ENCODE data around the gene FAM13B.

FAM13B gene

DNA sequence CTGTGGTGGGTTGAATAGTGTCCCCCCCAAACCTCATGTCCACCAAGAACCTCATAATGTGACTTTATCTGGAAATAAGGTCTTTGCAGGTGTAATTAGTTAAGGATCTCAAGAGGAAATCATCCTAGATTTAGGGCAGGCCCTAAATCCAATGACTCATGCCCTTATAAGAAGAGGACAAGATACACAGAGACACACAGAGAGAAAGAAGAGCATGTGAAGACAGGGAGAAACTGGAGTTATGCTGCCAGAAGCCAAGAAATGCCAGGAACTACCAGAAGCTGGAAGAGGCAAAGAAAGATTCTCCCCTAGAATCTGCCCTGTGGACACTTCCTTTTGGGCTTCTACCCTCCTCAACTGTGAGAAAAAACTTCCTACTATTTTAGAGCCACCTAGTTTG, 8.8 kb downstream of the FAM13B start:
- TF ChIP-seq, protein P1, sequence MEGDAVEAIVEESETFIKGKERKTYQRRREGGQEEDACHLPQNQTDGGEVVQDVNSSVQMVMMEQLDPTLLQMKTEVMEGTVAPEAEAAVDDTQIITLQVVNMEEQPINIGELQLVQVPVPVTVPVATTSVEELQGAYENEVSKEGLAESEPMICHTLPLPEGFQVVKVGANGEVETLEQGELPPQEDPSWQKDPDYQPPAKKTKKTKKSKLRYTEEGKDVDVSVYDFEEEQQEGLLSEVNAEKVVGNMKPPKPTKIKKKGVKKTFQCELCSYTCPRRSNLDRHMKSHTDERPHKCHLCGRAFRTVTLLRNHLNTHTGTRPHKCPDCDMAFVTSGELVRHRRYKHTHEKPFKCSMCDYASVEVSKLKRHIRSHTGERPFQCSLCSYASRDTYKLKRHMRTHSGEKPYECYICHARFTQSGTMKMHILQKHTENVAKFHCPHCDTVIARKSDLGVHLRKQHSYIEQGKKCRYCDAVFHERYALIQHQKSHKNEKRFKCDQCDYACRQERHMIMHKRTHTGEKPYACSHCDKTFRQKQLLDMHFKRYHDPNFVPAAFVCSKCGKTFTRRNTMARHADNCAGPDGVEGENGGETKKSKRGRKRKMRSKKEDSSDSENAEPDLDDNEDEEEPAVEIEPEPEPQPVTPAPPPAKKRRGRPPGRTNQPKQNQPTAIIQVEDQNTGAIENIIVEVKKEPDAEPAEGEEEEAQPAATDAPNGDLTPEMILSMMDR (IDR thresholded peaks at IDR 0.05; ENCODE audit: low read depth, low read length), result no peak
- H3K4me3 ChIP-seq (ENCODE audit: low read depth, low read length), result no peak overlapping the region
- H3K27me3 ChIP-seq (ENCODE audit: insufficient read depth, low read depth, severe bottlenecking), result no peaks in the 10 kb centered on the region
- no peaks in the 10 kb centered on the region for H3K9me3 ChIP-seq (ENCODE audit: severe bottlenecking)
- no peak overlapping the region for H3K27ac ChIP-seq
- peaks cover 22% of the 10 kb centered on the region for H3K36me3 ChIP-seq
- no peak for DNase-seq

DNA sequence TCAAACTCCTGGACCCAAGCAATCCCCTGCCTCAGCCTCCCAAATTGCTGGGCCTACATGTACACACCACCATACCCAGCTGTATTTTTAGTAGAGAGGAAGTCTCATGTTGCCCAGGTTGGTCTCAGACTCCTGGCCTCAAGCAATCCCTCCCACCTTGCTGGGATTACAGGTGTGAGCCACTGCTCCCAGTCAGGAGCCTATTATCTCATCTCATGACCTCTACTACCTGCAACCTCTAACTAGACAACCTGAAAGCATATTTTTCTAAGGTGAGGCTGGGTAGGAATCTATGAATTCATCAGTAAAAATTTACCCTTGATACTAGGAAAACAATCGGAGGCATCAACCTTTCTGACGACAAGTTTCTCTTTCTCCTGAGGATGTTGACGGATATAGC, 10.0 kb downstream of the FAM13B start:
- Histone ChIP-seq H3K4me3 (ENCODE audit: low read depth, low read length) (no peak overlapping the region), H3K27ac (no peak overlapping the region), H3K36me3 (peaks cover 33% of the 10 kb centered on the region)

GRCh38 chr5:138021771-138022170, 11.1 kb downstream of the FAM13B start:
- TF ChIP-seq, protein P1 (IDR thresholded peaks at IDR 0.05; ENCODE audit: low read depth, low read length), result no peak
- Histone ChIP-seq H3K4me3 (ENCODE audit: low read depth, low read length) (no peak overlapping the region), H3K36me3 (peaks cover 33% of the 10 kb centered on the region)

More for the DNA sequence above, 10.0 kb downstream of the FAM13B start:
- no peaks in the 10 kb centered on the region for H3K9me3 ChIP-seq (ENCODE audit: severe bottlenecking)
- no peak for DNase-seq
- TF ChIP-seq, protein P1 (IDR thresholded peaks at IDR 0.05; ENCODE audit: low read depth, low read length), result no peak
- H3K27me3 ChIP-seq (ENCODE audit: insufficient read depth, low read depth, severe bottlenecking), result no peaks in the 10 kb centered on the region

GRCh38 chr5:138018849-138019248, 14.0 kb downstream of the FAM13B start:
- H3K36me3 ChIP-seq, result peaks cover 56% of the 10 kb centered on the region
- H3K4me3 ChIP-seq (ENCODE audit: low read depth, low read length), result no peak overlapping the region
- no peaks in the 10 kb centered on the region for H3K27me3 ChIP-seq (ENCODE audit: insufficient read depth, low read depth, severe bottlenecking)
- no peak for DNase-seq
- no peak overlapping the region for H3K27ac ChIP-seq
- H3K9me3 ChIP-seq (ENCODE audit: severe bottlenecking), result no peaks in the 10 kb centered on the region
- TF ChIP-seq, protein P1 (IDR thresholded peaks at IDR 0.05; ENCODE audit: low read depth, low read length), result no peak

More at GRCh38 chr5:138021771-138022170, 11.1 kb downstream of the FAM13B start:
- DNase-seq, result no peak
- Histone ChIP-seq H3K27me3 (ENCODE audit: insufficient read depth, low read depth, severe bottlenecking) (no peaks in the 10 kb centered on the region), H3K9me3 (ENCODE audit: severe bottlenecking) (no peaks in the 10 kb centered on the region), H3K27ac (no peak overlapping the region)

- no peaks in the 10 kb centered on the region for H3K27me3 ChIP-seq (ENCODE audit: insufficient read depth, low read depth, severe bottlenecking)
- no peak overlapping the region for H3K27ac ChIP-seq
- H3K4me3 ChIP-seq (ENCODE audit: low read depth, low read length), result no peak overlapping the region
- DNase-seq, result no peak
- TF ChIP-seq, protein P1 (IDR thresholded peaks at IDR 0.05; ENCODE audit: low read depth, low read length), result no peak
- peaks cover 58% of the 10 kb centered on the region for H3K36me3 ChIP-seq
- no peaks in the 10 kb centered on the region for H3K9me3 ChIP-seq (ENCODE audit: severe bottlenecking)
Observed at GRCh38 chr5:138015916-138016315, 17.0 kb downstream of the FAM13B start.

DNA sequence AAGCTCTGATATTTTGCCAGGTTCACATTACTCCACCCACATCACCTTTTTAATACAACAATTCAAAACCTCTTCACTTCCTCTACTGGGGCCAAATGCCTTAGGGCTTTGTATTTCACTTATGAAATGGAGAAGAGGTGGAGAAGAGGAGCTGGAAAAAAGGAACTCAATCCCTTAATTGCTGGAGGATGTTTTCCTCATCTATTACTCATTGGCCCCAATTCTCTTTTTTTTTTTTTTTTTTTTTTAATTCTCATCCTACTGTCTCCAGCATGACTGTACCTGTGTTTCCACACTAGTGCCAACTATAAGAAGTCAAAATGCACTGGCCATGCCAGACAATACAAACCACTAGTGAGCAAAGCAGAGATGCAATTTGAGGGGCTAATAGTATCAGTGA, 20.9 kb downstream of the FAM13B start:
- DNase-seq, result no peak

More for the DNA sequence above, 20.9 kb downstream of the FAM13B start:
- Histone ChIP-seq H3K36me3 (peaks cover 60% of the 10 kb centered on the region), H3K9me3 (ENCODE audit: severe bottlenecking) (no peaks in the 10 kb centered on the region), H3K27ac (no peak overlapping the region), H3K4me3 (ENCODE audit: low read depth, low read length) (no peak overlapping the region), H3K27me3 (ENCODE audit: insufficient read depth, low read depth, severe bottlenecking) (no peaks in the 10 kb centered on the region)
- TF ChIP-seq, protein P1 (IDR thresholded peaks at IDR 0.05; ENCODE audit: low read depth, low read length), result no peak

Measured in WERI-Rb-1 (cell line).